ENCODE data around the gene TBX15.

TBX15 gene

DNA sequence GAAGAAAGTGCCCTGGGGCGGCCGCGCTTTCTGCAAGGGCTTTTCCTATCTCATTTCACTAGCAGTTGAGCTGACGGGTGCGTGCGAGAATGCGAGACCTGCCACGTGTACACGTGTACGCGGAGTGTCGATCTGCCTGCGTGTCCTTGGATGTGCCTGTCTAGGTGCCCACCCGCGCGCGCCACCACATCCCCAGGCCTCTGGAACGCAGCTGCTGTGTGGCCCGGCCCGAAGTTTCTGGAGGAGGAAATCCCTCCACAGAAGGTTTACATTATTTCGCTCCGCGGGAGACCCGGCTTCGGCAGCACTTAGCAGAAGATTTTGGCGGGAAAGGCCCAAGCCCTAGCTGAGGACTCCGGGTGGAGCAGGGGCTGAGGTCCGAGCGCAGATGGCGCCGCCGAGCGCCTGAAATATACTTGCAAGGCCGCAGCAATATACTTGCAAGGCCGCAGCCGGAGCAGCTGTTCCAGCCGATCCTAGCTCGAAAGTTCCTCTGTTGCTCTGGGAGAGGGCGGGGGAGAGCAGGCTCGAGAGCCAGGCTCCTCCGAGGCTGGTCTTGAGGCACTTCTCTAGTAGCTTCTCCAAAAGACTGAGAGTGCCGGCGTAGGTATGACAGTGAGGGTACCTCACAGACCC lies 3.9 kb downstream of the TBX15 start:
- Histone ChIP-seq H3K4me1 (ENCODE audit: low read length) (no peaks in the 10 kb centered on the region), H3K9ac (ENCODE audit: low read length) (no peak overlapping the region), H3K9me3 (ENCODE audit: insufficient read depth, low read length) (no peaks in the 10 kb centered on the region), H3K4me2 (ENCODE audit: low read length) (no peak overlapping the region), H3K36me3 (replicated peaks; ENCODE audit: low read depth, low read length) (no peaks in the 10 kb centered on the region), H3K79me2 (ENCODE audit: low read length) (no peaks in the 10 kb centered on the region), H4K20me1 (ENCODE audit: insufficient read depth, low read length) (no peaks in the 10 kb centered on the region), H3K4me3 (ENCODE audit: low read length) (no peak overlapping the region), H3K27ac (ENCODE audit: low read length) (no peak overlapping the region), H3K27me3 (ENCODE audit: low read depth, low read length) (no peaks in the 10 kb centered on the region), H2AFZ (ENCODE audit: low read depth, low read length) (no peak overlapping the region)
- no peak for TF ChIP-seq EZH2phosphoT487 (IDR thresholded peaks at IDR 0.05; ENCODE audit: low read depth)
- TF ChIP-seq, protein P1, sequence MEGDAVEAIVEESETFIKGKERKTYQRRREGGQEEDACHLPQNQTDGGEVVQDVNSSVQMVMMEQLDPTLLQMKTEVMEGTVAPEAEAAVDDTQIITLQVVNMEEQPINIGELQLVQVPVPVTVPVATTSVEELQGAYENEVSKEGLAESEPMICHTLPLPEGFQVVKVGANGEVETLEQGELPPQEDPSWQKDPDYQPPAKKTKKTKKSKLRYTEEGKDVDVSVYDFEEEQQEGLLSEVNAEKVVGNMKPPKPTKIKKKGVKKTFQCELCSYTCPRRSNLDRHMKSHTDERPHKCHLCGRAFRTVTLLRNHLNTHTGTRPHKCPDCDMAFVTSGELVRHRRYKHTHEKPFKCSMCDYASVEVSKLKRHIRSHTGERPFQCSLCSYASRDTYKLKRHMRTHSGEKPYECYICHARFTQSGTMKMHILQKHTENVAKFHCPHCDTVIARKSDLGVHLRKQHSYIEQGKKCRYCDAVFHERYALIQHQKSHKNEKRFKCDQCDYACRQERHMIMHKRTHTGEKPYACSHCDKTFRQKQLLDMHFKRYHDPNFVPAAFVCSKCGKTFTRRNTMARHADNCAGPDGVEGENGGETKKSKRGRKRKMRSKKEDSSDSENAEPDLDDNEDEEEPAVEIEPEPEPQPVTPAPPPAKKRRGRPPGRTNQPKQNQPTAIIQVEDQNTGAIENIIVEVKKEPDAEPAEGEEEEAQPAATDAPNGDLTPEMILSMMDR (IDR thresholded peaks at IDR 0.05; ENCODE audit: low read depth, low read length) = no peak

DNA sequence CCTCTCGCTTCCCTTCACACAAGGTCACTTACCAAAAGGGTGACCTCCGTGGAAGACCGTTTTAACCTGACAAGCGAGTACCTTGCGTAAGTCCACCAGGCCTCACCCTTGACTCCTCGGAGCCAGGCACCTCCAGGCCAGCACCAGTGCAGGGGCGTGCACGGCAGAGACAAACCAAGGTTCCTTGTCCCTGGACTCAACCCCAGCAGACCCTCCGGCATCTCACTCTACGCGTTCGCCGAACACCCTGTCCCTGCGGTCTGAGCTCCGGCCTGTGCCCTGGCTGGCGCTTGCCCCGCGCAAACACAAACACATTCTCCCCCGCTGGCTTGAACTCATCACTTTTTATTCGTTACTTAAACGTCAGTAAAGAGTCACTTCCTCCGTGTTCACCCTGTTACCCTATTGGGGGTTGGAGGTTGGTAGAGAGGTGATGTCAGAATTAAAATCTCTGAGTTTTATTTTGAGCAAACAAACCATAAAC lies 4.5 kb downstream of the TBX15 start:
- Histone ChIP-seq H3K79me2 (ENCODE audit: low read length) (no peaks in the 10 kb centered on the region), H3K9me3 (ENCODE audit: insufficient read depth, low read length) (no peaks in the 10 kb centered on the region), H3K4me2 (ENCODE audit: low read length) (no peak overlapping the region), H3K9ac (ENCODE audit: low read length) (no peak overlapping the region), H2AFZ (ENCODE audit: low read depth, low read length) (no peak overlapping the region), H3K27me3 (ENCODE audit: low read depth, low read length) (no peaks in the 10 kb centered on the region), H3K4me3 (ENCODE audit: low read length) (no peak overlapping the region), H3K4me1 (ENCODE audit: low read length) (no peaks in the 10 kb centered on the region), H3K27ac (ENCODE audit: low read length) (no peak overlapping the region), H3K36me3 (replicated peaks; ENCODE audit: low read depth, low read length) (no peaks in the 10 kb centered on the region), H4K20me1 (ENCODE audit: insufficient read depth, low read length) (no peaks in the 10 kb centered on the region)
- no peak for TF ChIP-seq EZH2phosphoT487 (IDR thresholded peaks at IDR 0.05; ENCODE audit: low read depth)
- TF ChIP-seq, protein P1 (IDR thresholded peaks at IDR 0.05; ENCODE audit: low read depth, low read length) = no peak

DNA sequence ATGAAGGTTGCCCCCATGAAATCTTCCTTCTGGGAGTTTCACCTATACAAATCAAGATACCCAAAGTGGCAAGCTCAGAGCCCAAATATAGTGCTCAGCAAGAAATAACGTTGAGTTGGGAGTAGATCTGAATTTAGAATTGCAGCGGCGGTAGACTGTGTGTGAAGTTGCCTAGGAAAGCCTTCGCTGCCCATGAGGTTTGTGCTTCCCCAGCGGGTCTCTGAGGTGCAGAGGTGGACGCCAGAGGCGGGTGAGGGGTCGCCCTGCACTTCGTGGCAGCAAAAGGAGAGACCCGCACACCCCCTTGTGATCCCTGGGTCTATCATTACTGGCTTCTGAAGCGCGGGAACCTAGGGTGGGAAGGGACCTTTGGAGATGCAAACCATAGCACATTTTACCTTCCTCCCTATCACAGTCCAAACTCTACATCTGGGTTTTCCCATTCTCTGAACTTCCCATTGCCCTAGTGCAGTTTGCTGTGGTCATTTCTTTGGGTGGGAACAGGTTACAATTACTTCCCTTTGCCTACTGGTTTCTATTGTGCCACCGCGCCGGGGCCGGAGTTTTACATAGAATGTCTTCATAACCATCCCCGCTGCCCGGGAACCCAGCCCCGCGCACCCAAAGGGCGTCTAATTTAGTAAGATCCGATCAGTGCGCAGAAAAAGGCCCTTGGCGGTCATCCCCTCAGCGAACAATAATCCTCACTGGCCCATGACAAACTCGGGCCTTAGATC lies 5.2 kb downstream of the TBX15 start:
- Histone ChIP-seq H2AFZ (ENCODE audit: low read depth, low read length) (no peak overlapping the region), H3K9me3 (ENCODE audit: insufficient read depth, low read length) (no peaks in the 10 kb centered on the region), H3K36me3 (replicated peaks; ENCODE audit: low read depth, low read length) (no peaks in the 10 kb centered on the region), H3K4me1 (ENCODE audit: low read length) (no peaks in the 10 kb centered on the region), H3K9ac (ENCODE audit: low read length) (no peak overlapping the region), H3K27me3 (ENCODE audit: low read depth, low read length) (no peaks in the 10 kb centered on the region), H3K79me2 (ENCODE audit: low read length) (no peaks in the 10 kb centered on the region), H3K27ac (ENCODE audit: low read length) (no peak overlapping the region), H3K4me3 (ENCODE audit: low read length) (no peak overlapping the region), H4K20me1 (ENCODE audit: insufficient read depth, low read length) (no peaks in the 10 kb centered on the region), H3K4me2 (ENCODE audit: low read length) (no peak overlapping the region)
- TF ChIP-seq, protein P1 (IDR thresholded peaks at IDR 0.05; ENCODE audit: low read depth, low read length) = no peak
- TF ChIP-seq EZH2phosphoT487 (IDR thresholded peaks at IDR 0.05; ENCODE audit: low read depth) = no peak

DNA sequence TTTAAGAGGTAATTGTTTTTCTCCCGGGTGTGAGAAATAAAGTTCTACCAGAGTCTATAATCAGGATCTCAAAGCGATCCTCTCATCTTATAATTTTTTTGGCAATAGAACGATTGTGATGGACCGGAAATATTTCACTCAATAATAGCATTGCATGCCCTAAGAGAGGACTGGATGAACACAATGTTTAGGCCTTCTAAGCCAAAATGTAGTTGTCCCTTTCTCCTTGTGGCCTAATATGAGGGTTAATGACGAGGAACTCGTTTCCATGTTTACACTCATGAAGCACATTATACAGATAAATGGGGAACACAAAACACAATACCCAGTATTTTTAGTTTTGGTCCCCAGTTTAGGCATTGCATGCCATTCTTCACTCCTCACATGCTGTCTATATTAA lies 5.9 kb downstream of the TBX15 start:
- Histone ChIP-seq H2AFZ (ENCODE audit: low read depth, low read length) (no peak overlapping the region), H3K9me3 (ENCODE audit: insufficient read depth, low read length) (no peaks in the 10 kb centered on the region), H3K36me3 (replicated peaks; ENCODE audit: low read depth, low read length) (no peaks in the 10 kb centered on the region), H4K20me1 (ENCODE audit: insufficient read depth, low read length) (no peaks in the 10 kb centered on the region), H3K27me3 (ENCODE audit: low read depth, low read length) (no peaks in the 10 kb centered on the region), H3K4me1 (ENCODE audit: low read length) (no peaks in the 10 kb centered on the region), H3K4me2 (ENCODE audit: low read length) (no peak overlapping the region), H3K79me2 (ENCODE audit: low read length) (no peaks in the 10 kb centered on the region), H3K9ac (ENCODE audit: low read length) (no peak overlapping the region), H3K4me3 (ENCODE audit: low read length) (no peak overlapping the region), H3K27ac (ENCODE audit: low read length) (no peak overlapping the region)
- TF ChIP-seq EZH2phosphoT487 (IDR thresholded peaks at IDR 0.05; ENCODE audit: low read depth) = no peak
- TF ChIP-seq, protein P1 (IDR thresholded peaks at IDR 0.05; ENCODE audit: low read depth, low read length) = no peak

All from OCI-LY3 (cell line).